GM12878 (cell line): ENCODE measurements around the gene MISP3. TPM values are rescaled to one million over a fixed set of nuclear protein-coding genes. Genes with fewer than 3 reads are reported as not detected.

Source experiments
- ATAC-seq: fragments of 200-7000 bp; cut with Tn5 transposase; 3 replicates; pipeline ENCODE4 v1.9.1; 2020; ENCODE audit warnings: mild to moderate bottlenecking, moderate library complexity
- BruUV-seq: library from RNA; stranded (reverse); fragments of 400-500 nt; replicated peaks from 2 replicates; lab custom pipeline; 2021; lab: Mats Ljungman, UMichigan
- CTCF ChIA-PET: fragments of 300-600 bp; sonication (Branson Sonifier 250); formaldehyde crosslinking; extraction: SDS; loops from one replicate; lab custom pipeline; 2021; ENCODE audit warnings: inconsistent platforms; lab: Yijun Ruan, JAX
- POLR2A ChIA-PET: fragments of 350-600 bp; formaldehyde crosslinking; extraction: SDS; loops from one replicate; lab custom pipeline; 2021; ENCODE audit warnings: inconsistent platforms; lab: Charles Lee
- RAD21 ChIA-PET: fragments of 300-600 bp; sonication (Branson Sonifier 250); formaldehyde crosslinking; loops from one replicate; lab custom pipeline; 2023; ENCODE audit warnings: antibody characterized with exemption; ENCODE audit not compliant: unreplicated experiment; lab: Charles Lee
- SMC1A ChIA-PET: fragments of 300-600 bp; sonication (Branson Sonifier 250); formaldehyde crosslinking; loops from one replicate; lab custom pipeline; 2023; ENCODE audit not compliant: unreplicated experiment, uncharacterized antibody; lab: Charles Lee
- DNase-seq: peaks from one replicate; pipeline ENCODE4 v3.0.0-alpha.2; 2011; ENCODE audit warnings: low read depth, low spot score
- FAIRE-seq: peaks from 3 replicates; lab custom pipeline; 2011; peaks lifted over from hg19 to GRCh38; lab: Jason Lieb, UNC
- H2AFZ ChIP-seq: 2 replicates; pipeline ENCODE4 v1.6.0; 2011; ENCODE audit warnings: low read depth, low read length, control low read depth; ENCODE audit not compliant: control insufficient read depth
- H3K27ac ChIP-seq: 2 replicates; pipeline ENCODE4 v1.5.1; 2011; ENCODE audit warnings: control low read depth; ENCODE audit not compliant: control insufficient read depth, insufficient read depth
- H3K27me3 ChIP-seq, 2 experiments: replicated peaks in 1 of 2; 2 replicates each; pipeline versions ENCODE4 v1.6.0 to v1.6.1; 2011; ENCODE audit warnings: low read length in 1 of 2; ENCODE audit not compliant: control insufficient read depth in 2 of 2, insufficient read depth in 2 of 2
- H3K36me3 ChIP-seq, 2 experiments: 2 replicates each; pipeline ENCODE4 v1.5.1; 2011; ENCODE audit warnings: low read length in 1 of 2; ENCODE audit not compliant: control insufficient read depth in 2 of 2, insufficient read depth in 2 of 2
- H3K4me1 ChIP-seq: 2 replicates; pipeline ENCODE4 v1.6.1; 2011; ENCODE audit warnings: mild to moderate bottlenecking, low read length, moderate library complexity, mixed read lengths; ENCODE audit not compliant: control insufficient read depth, insufficient read depth
- H3K4me2 ChIP-seq: 2 replicates; pipeline ENCODE4 v1.6.0; 2011; ENCODE audit warnings: control low read depth; ENCODE audit not compliant: control insufficient read depth, insufficient read depth
- H3K4me3 ChIP-seq: fragments of 200-600 bp; sonication (generic); 2 replicates; pipeline ENCODE4 v1.5.1; 2016
- H3K79me2 ChIP-seq: 2 replicates; pipeline ENCODE4 v1.6.0; 2011; ENCODE audit warnings: low read length; ENCODE audit not compliant: control insufficient read depth, insufficient read depth
- H3K9ac ChIP-seq: 2 replicates; pipeline ENCODE4 v1.8.0; 2011; ENCODE audit warnings: low read length, control low read depth, mixed read lengths; ENCODE audit not compliant: control insufficient read depth, insufficient read depth
- H3K9me3 ChIP-seq: replicated peaks from 3 replicates; pipeline ENCODE4 v1.5.1; 2011; ENCODE audit warnings: mild to moderate bottlenecking, low read length; ENCODE audit not compliant: control insufficient read depth, insufficient read depth
- H4K20me1 ChIP-seq: 2 replicates; pipeline ENCODE4 v1.6.0; 2011; ENCODE audit not compliant: control insufficient read depth, insufficient read depth
- ASH2L ChIP-seq: fragments of 300-600, 200-600 bp; sonication (generic); IDR thresholded peaks from 2 replicates; pipeline ENCODE4 v1.6.1; 2017; ENCODE audit warnings: low read depth, mild to moderate bottlenecking, borderline replicate concordance
- ATF7 ChIP-seq: fragments of 450-650 bp; IDR thresholded peaks from 2 replicates; pipeline ENCODE4 v1.6.1; 2016; ENCODE audit warnings: low read depth, mild to moderate bottlenecking
- BACH1 ChIP-seq: fragments of 450-650 bp; IDR thresholded peaks from 2 replicates; pipeline ENCODE4 v1.6.1; 2017; ENCODE audit warnings: mild to moderate bottlenecking, borderline replicate concordance
- BMI1 ChIP-seq: fragments of 450-650 bp; IDR thresholded peaks from 2 replicates; pipeline ENCODE4 v1.6.1; 2016; ENCODE audit warnings: mild to moderate bottlenecking, moderate library complexity, borderline replicate concordance
- CBFB ChIP-seq: IDR thresholded peaks from 2 replicates; pipeline ENCODE4 v1.6.1; 2016; ENCODE audit warnings: antibody characterized with exemption, low read depth
- CBX5 ChIP-seq: sonication (generic); IDR thresholded peaks from 2 replicates; pipeline ENCODE4 v1.6.1; 2016; ENCODE audit warnings: low read depth, moderate library complexity, mild to moderate bottlenecking, inconsistent platforms
- E2F4 ChIP-seq: IDR thresholded peaks from 2 replicates; pipeline ENCODE4 v1.6.1; 2012; ENCODE audit warnings: low read depth, low read length, improper control_type of control experiment
- HCFC1 ChIP-seq: fragments of 150-350 bp; IDR thresholded peaks from 2 replicates; pipeline ENCODE4 v1.6.1; 2014; ENCODE audit warnings: low read length
- HSF1 ChIP-seq: fragments of 150-350 bp; IDR thresholded peaks from 2 replicates; pipeline ENCODE4 v1.6.1; 2014; ENCODE audit warnings: mild to moderate bottlenecking, low read depth, low read length
- KAT2A ChIP-seq: conservative IDR thresholded peaks from 2 replicates; pipeline ENCODE4 v1.6.1; 2011; ENCODE audit warnings: low read depth, low read length; ENCODE audit not compliant: control insufficient read depth
- NR2F1 ChIP-seq: fragments of 450-650 bp; conservative IDR thresholded peaks from 2 replicates; pipeline ENCODE4 v1.6.1; 2017; ENCODE audit warnings: mild to moderate bottlenecking
- POLR2AphosphoS2 ChIP-seq: IDR thresholded peaks from 2 replicates; pipeline ENCODE4 v1.6.1; 2011; ENCODE audit warnings: low read depth, mild to moderate bottlenecking, low read length, improper control_type of control experiment, moderate library complexity
- RELA ChIP-seq: fragments of 450-650 bp; IDR thresholded peaks from 2 replicates; pipeline ENCODE4 v1.8.0; 2014; ENCODE audit warnings: borderline replicate concordance; ENCODE audit not compliant: partially characterized antibody
- REST ChIP-seq: IDR thresholded peaks from 2 replicates; pipeline ENCODE4 v1.6.1; 2012; ENCODE audit warnings: mild to moderate bottlenecking, low read depth, low read length
- RFX5 ChIP-seq: IDR thresholded peaks from 2 replicates; pipeline ENCODE4 v1.6.1; 2011; ENCODE audit warnings: low read depth, low read length, improper control_type of control experiment
- SIX5 ChIP-seq: IDR thresholded peaks from 2 replicates; pipeline ENCODE4 v1.6.1; 2011; ENCODE audit warnings: mild to moderate bottlenecking, low read depth, low read length, moderate library complexity; ENCODE audit not compliant: severe bottlenecking
- WRNIP1 ChIP-seq: IDR thresholded peaks from 2 replicates; pipeline ENCODE4 v1.6.1; 2011; ENCODE audit warnings: low read depth, low read length, improper control_type of control experiment, borderline replicate concordance
- WGBS: methylation state at CpG from one replicate; pipeline ENCODE4 v1.1.6; 2016; ENCODE audit warnings: low lambda C conversion rate; ENCODE audit not compliant: insufficient replicate concordance, insufficient coverage; ENCODE audit errors: missing lambda C conversion rate; 5-methylcytosine and 5-hydroxymethylcytosine counted together
- in situ Hi-C: fragments of 300-500 bp; cut with MboI; formaldehyde crosslinking; loops from 9 replicates; pipeline ENCODE4 v1.14.3; 2018; ENCODE audit warnings: mixed read lengths
- intact Hi-C: fragments of 100-400 bp; cut with micrococcal nuclease; formaldehyde crosslinking; loops from one replicate; pipeline ENCODE4 v1.14.2; 2022; ENCODE audit not compliant: unreplicated experiment
- polyA plus RNA-seq, 11 experiments: library from polyadenylated mRNA; depleted of rRNA in 4 of 11; unstranded in 6 of 11; stranded (reverse) in 5 of 11; fragments of >200 nt; fragmentation: Nextera tagmentation in 4 of 11; fragmentation: Illumina TruSeq in 1 of 11; extraction: Ambion mirVana in 4 of 11; extraction: Trizol in 1 of 11; gene quantifications; 1 replicate in 1 of 11; 2 replicates in 10 of 11; pipeline versions ENCODE4 v1.2.1 to v1.2.3, GENCODE V29; 2011 to 2016; ENCODE audit warnings: inconsistent platforms in 2 of 11, missing spikeins in 2 of 11, low read depth in 1 of 11
- total RNA-seq, 4 experiments: library from RNA; depleted of rRNA in 3 of 4; stranded (reverse); fragments of >200 nt in 3 of 4; fragmentation: Illumina TruSeq in 1 of 4; extraction: Trizol in 1 of 4; gene quantifications; 2 replicates each; pipeline versions ENCODE4 v1.2.1 to v1.2.3, GENCODE V29; 2013 to 2021

MISP3 gene
- total and polyA plus RNA-seq, 10 of the 15 experiments (the other 5 are each of a cell fraction or from before 2014, with no cell fraction given): 0.07 to 1.4 (median 0.64) TPM

DNA sequence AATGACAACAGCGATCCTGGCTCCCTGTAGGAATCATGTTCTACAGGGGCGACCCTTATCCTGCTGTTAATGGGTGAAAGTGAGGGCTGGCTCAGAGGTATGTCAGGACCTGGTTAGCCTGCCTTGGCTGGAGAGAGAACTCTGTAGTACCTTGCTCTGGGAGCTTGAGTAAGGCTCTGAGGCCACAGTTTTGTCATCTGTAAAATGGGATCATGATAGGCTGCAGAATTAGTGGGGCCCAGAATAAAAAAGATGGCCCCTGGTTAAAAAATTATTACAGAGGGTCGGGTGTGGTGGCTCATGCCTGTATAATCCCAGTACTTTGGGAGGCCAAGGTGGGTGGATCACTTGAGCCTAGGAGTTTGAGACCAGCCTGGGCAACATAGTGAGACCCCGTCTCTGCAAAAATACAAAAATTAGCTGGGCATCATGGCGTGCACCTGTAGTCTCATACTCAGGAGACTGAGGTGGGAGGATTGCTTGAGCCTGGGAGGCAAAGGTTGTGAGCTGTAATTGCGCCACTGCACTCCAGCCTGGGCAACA is 28.5 kb downstream of the MISP3 start:
- Histone ChIP-seq H3K9ac (no peak overlapping the region), H3K27ac (no peak overlapping the region), H2AFZ (no peak overlapping the region), H3K79me2 (no peaks in the 10 kb centered on the region), H3K9me3 (no peaks in the 10 kb centered on the region), H3K36me3 (peaks cover 6 to 17% of the 10 kb centered on the region in 2 experiments), H4K20me1 (no peaks in the 10 kb centered on the region), H3K4me2 (no peak overlapping the region), H3K4me1 (no peaks in the 10 kb centered on the region), H3K27me3 (no peaks in the 10 kb centered on the region), H3K4me3 (no peak overlapping the region)
- ChIA-PET POLR2A (no interaction called here), CTCF (interaction anchor here (1.5 kb wide), 1 partner anchor 35 kb away, joined by 4 read pairs; the partner anchor contains the start of gene ASF1B), SMC1A (no interaction called here), RAD21 (no interaction called here)
- BruUV-seq: no TSS peak
- WGBS: 91% methylated on average over 6 of the region's 6 CpGs
- in situ Hi-C loops (no loop called here), intact Hi-C loops (no loop called here)
- DNase-seq: no peak
- ATAC-seq: no peak
- FAIRE-seq: no peak
- no peak for TF ChIP-seq CBFB
- no peak for TF ChIP-seq NR2F1
- no peak for TF ChIP-seq RFX5
- TF ChIP-seq REST: no peak
- TF ChIP-seq WRNIP1: no peak
- TF ChIP-seq HSF1: no peak
- no peak for TF ChIP-seq SIX5
- no peak for TF ChIP-seq CBX5
- TF ChIP-seq POLR2AphosphoS2: no peak
- no peak for TF ChIP-seq BMI1
- TF ChIP-seq ATF7: no peak
- TF ChIP-seq E2F4: no peak
- no peak for TF ChIP-seq ASH2L
- no peak for TF ChIP-seq KAT2A
- TF ChIP-seq BACH1: no peak
- no peak for TF ChIP-seq RELA
- TF ChIP-seq HCFC1: no peak
